ENCODE results near the gene FNIP2. TPM values are rescaled to one million over a fixed set of nuclear protein-coding genes. Genes with fewer than 3 reads are reported as not detected.
A peak's percentile ranks its signal among the peaks of the same experiment; 100 is the strongest.
"Not testable (repeated sequence)": the region's sequence is repeated elsewhere in the genome, so short reads cannot be mapped to it uniquely, and the experiment has no call there.

FNIP2 gene
- total and polyA plus RNA-seq, 9 donors: 8.8 to 18.5 (median 13.3) TPM

GRCh38 chr4:158920452-158920996, 151.7 kb downstream of the FNIP2 start:
- not testable (repeated sequence) for H3K4me3 ChIP-seq (ENCODE audit: low read length); DNase-seq; H3K9me3 ChIP-seq (replicated peaks; ENCODE audit: control insufficient read depth, low read depth, low read length); H3K36me3 ChIP-seq (ENCODE audit: control insufficient read depth, insufficient read depth, low read length); H3K27me3 ChIP-seq (ENCODE audit: control insufficient read depth, insufficient read depth, low read length); H3K27ac ChIP-seq (ENCODE audit: low read length); H3K4me1 ChIP-seq (ENCODE audit: control insufficient read depth, insufficient read depth, low read length)
- 100% methylated on average over 1 of the region's 8 CpGs for WGBS (ENCODE audit: insufficient coverage)

DNA sequence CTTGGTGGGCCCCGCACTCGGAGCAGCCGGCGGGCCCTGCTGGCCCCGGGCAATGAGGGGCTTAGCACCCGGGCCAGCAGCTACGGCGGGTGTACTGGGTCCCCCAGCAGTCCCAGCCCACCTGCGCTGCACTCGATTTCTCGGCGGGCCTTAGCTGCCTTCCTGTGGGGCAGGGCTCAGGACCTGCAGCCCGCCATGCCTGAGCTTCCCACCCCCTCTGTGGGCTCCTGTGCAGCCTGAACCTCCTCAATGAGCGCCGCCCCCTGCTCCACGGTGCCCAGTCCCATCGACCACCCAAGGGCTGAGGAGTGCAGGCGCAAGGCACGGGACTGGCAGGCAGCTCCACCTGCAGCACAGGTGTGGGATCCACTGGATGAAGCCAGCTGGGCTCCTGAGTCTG, 158.9 kb downstream of the FNIP2 start:
- H3K27me3 ChIP-seq (ENCODE audit: control insufficient read depth, insufficient read depth, low read length); H3K36me3 ChIP-seq (ENCODE audit: control insufficient read depth, insufficient read depth, low read length); H3K4me3 ChIP-seq (ENCODE audit: low read length); H3K27ac ChIP-seq (ENCODE audit: low read length); H3K4me1 ChIP-seq (ENCODE audit: control insufficient read depth, insufficient read depth, low read length); DNase-seq; H3K9me3 ChIP-seq (replicated peaks; ENCODE audit: control insufficient read depth, low read depth, low read length): not testable (repeated sequence)
- WGBS (ENCODE audit: insufficient coverage): 96% methylated on average over 19 of the region's 19 CpGs

GRCh38 chr4:158929939-158930638, 161.3 kb downstream of the FNIP2 start:
- Histone ChIP-seq H3K27me3 (ENCODE audit: control insufficient read depth, insufficient read depth, low read length) (no peaks in the 10 kb centered on the region), H3K4me1 (ENCODE audit: control insufficient read depth, insufficient read depth, low read length) (no peaks in the 10 kb centered on the region), H3K4me3 (ENCODE audit: low read length) (no peak overlapping the region), H3K36me3 (ENCODE audit: control insufficient read depth, insufficient read depth, low read length) (no peaks in the 10 kb centered on the region), H3K9me3 (replicated peaks; ENCODE audit: control insufficient read depth, low read depth, low read length) (peaks cover 5% of the 10 kb centered on the region), H3K27ac (ENCODE audit: low read length) (no peak overlapping the region)
- DNase-seq: no peak
- WGBS (ENCODE audit: insufficient coverage): 100% methylated on average over 1 of the region's 5 CpGs

GRCh38 chr4:158930639-158930972, 161.8 kb downstream of the FNIP2 start:
- H3K9me3 ChIP-seq (replicated peaks; ENCODE audit: control insufficient read depth, low read depth, low read length): peaks cover 5% of the 10 kb centered on the region
- H3K4me1 ChIP-seq (ENCODE audit: control insufficient read depth, insufficient read depth, low read length): no peaks in the 10 kb centered on the region
- no peak overlapping the region for H3K27ac ChIP-seq (ENCODE audit: low read length)
- no peaks in the 10 kb centered on the region for H3K27me3 ChIP-seq (ENCODE audit: control insufficient read depth, insufficient read depth, low read length)
- DNase-seq: no peak
- no peak overlapping the region for H3K4me3 ChIP-seq (ENCODE audit: low read length)
- H3K36me3 ChIP-seq (ENCODE audit: control insufficient read depth, insufficient read depth, low read length): no peaks in the 10 kb centered on the region

GRCh38 chr4:158933236-158933635, 164.4 kb downstream of the FNIP2 start:
- Histone ChIP-seq H3K27me3 (ENCODE audit: control insufficient read depth, insufficient read depth, low read length) (no peaks in the 10 kb centered on the region), H3K9me3 (replicated peaks; ENCODE audit: control insufficient read depth, low read depth, low read length) (peaks cover 5% of the 10 kb centered on the region), H3K4me1 (ENCODE audit: control insufficient read depth, insufficient read depth, low read length) (no peaks in the 10 kb centered on the region), H3K27ac (ENCODE audit: low read length) (no peak overlapping the region), H3K4me3 (ENCODE audit: low read length) (no peak overlapping the region), H3K36me3 (ENCODE audit: control insufficient read depth, insufficient read depth, low read length) (no peaks in the 10 kb centered on the region)
- no peak for DNase-seq
- 60% methylated on average over 1 of the region's 2 CpGs for WGBS (ENCODE audit: insufficient coverage)

- DNase-seq: no peak
- Histone ChIP-seq H3K27me3 (ENCODE audit: control insufficient read depth, insufficient read depth, low read length) (no peaks in the 10 kb centered on the region), H3K9me3 (replicated peaks; ENCODE audit: control insufficient read depth, low read depth, low read length) (no peaks in the 10 kb centered on the region), H3K4me1 (ENCODE audit: control insufficient read depth, insufficient read depth, low read length) (peaks cover 2% of the 10 kb centered on the region), H3K27ac (ENCODE audit: low read length) (no peak overlapping the region), H3K36me3 (ENCODE audit: control insufficient read depth, insufficient read depth, low read length) (no peaks in the 10 kb centered on the region), H3K4me3 (ENCODE audit: low read length) (no peak overlapping the region)
- 93% methylated on average over 1 of the region's 6 CpGs for WGBS (ENCODE audit: insufficient coverage)
Observed at GRCh38 chr4:158934996-158935669, 166.3 kb downstream of the FNIP2 start.

GRCh38 chr4:158936238-158936637, 167.4 kb downstream of the FNIP2 start:
- no peak overlapping the region for H3K27ac ChIP-seq (ENCODE audit: low read length)
- WGBS (ENCODE audit: insufficient coverage): 31% methylated on average over 4 of the region's 6 CpGs
- no peak overlapping the region for H3K4me3 ChIP-seq (ENCODE audit: low read length)
- no peaks in the 10 kb centered on the region for H3K36me3 ChIP-seq (ENCODE audit: control insufficient read depth, insufficient read depth, low read length)
- H3K4me1 ChIP-seq (ENCODE audit: control insufficient read depth, insufficient read depth, low read length): peaks cover 2% of the 10 kb centered on the region
- no peaks in the 10 kb centered on the region for H3K9me3 ChIP-seq (replicated peaks; ENCODE audit: control insufficient read depth, low read depth, low read length)
- peak; percentile 52 for DNase-seq
- no peaks in the 10 kb centered on the region for H3K27me3 ChIP-seq (ENCODE audit: control insufficient read depth, insufficient read depth, low read length)

DNA sequence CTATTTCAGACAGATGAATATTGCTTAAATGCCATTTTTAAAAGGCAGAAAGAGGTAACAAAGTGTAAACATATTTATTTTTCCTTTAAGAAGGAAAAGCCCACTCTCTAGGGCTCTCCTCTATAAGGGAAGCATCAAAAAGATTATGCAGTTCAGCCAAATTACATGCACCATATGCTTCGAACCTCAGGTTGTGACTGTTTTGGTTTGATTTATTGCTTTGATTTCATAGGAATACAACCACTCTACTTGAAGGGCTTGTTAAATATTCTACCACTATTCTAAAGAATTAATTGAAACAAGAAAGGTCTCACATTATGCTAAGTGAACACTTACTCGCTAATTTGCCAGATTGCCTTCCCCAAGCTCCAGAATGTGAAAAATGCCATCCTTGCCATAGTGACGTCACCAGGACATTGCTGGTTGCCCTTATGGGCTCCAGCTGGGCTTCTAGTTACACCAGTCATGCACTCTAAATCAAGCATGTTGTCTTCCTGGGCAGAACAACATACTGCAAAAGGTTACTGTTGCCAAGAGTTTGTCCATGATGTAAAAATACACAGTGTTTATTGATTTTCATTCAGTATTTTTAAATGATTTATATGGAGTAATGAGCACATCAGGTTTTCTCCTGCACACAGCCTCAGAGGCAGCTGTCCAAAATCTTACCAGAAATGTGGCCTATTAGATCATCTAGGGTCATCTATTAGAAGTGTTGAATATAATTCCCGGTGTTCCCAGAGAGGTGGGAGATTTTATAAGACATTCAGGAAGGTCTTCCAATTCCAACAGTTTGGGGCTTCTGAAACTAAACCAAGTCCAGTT, 169.6 kb downstream of the FNIP2 start:
- Histone ChIP-seq H3K27me3 (ENCODE audit: control insufficient read depth, insufficient read depth, low read length) (no peaks in the 10 kb centered on the region), H3K9me3 (replicated peaks; ENCODE audit: control insufficient read depth, low read depth, low read length) (no peaks in the 10 kb centered on the region), H3K4me3 (ENCODE audit: low read length) (no peak overlapping the region), H3K4me1 (ENCODE audit: control insufficient read depth, insufficient read depth, low read length) (peaks cover 2% of the 10 kb centered on the region), H3K27ac (ENCODE audit: low read length) (no peak overlapping the region), H3K36me3 (ENCODE audit: control insufficient read depth, insufficient read depth, low read length) (no peaks in the 10 kb centered on the region)
- peak; percentile 27 for DNase-seq
- 59% methylated on average over 2 of the region's 4 CpGs for WGBS (ENCODE audit: insufficient coverage)

- H3K36me3 ChIP-seq (ENCODE audit: control insufficient read depth, insufficient read depth, low read length): no peaks in the 10 kb centered on the region
- no CpG with 5 or more reads among the region's 2 CpGs for WGBS (ENCODE audit: insufficient coverage)
- H3K27ac ChIP-seq (ENCODE audit: low read length): no peak overlapping the region
- no peak for DNase-seq
- no peaks in the 10 kb centered on the region for H3K27me3 ChIP-seq (ENCODE audit: control insufficient read depth, insufficient read depth, low read length)
- H3K4me1 ChIP-seq (ENCODE audit: control insufficient read depth, insufficient read depth, low read length): peaks cover 2% of the 10 kb centered on the region
- H3K4me3 ChIP-seq (ENCODE audit: low read length): no peak overlapping the region
- no peaks in the 10 kb centered on the region for H3K9me3 ChIP-seq (replicated peaks; ENCODE audit: control insufficient read depth, low read depth, low read length)
Observed at GRCh38 chr4:158940271-158940670, 171.4 kb downstream of the FNIP2 start.

GRCh38 chr4:158941321-158941720, 172.5 kb downstream of the FNIP2 start:
- Histone ChIP-seq H3K36me3 (ENCODE audit: control insufficient read depth, insufficient read depth, low read length) (no peaks in the 10 kb centered on the region), H3K27me3 (ENCODE audit: control insufficient read depth, insufficient read depth, low read length) (no peaks in the 10 kb centered on the region), H3K27ac (ENCODE audit: low read length) (no peak overlapping the region), H3K4me3 (ENCODE audit: low read length) (no peak overlapping the region), H3K9me3 (replicated peaks; ENCODE audit: control insufficient read depth, low read depth, low read length) (no peaks in the 10 kb centered on the region), H3K4me1 (ENCODE audit: control insufficient read depth, insufficient read depth, low read length) (peaks cover 2% of the 10 kb centered on the region)
- no peak for DNase-seq
